GM19043 (cell line): ENCODE results near the gene FMNL2.
A peak's percentile ranks its signal among the peaks of the same experiment; 100 is the strongest.

Experiments
- ATAC-seq: cut with Tn5 transposase; IDR thresholded peaks from one replicate; pipeline ENCODE4 v1.9.1; 2021; ENCODE audit warnings: low read depth; ENCODE audit not compliant: unreplicated experiment

Gene FMNL2

DNA sequence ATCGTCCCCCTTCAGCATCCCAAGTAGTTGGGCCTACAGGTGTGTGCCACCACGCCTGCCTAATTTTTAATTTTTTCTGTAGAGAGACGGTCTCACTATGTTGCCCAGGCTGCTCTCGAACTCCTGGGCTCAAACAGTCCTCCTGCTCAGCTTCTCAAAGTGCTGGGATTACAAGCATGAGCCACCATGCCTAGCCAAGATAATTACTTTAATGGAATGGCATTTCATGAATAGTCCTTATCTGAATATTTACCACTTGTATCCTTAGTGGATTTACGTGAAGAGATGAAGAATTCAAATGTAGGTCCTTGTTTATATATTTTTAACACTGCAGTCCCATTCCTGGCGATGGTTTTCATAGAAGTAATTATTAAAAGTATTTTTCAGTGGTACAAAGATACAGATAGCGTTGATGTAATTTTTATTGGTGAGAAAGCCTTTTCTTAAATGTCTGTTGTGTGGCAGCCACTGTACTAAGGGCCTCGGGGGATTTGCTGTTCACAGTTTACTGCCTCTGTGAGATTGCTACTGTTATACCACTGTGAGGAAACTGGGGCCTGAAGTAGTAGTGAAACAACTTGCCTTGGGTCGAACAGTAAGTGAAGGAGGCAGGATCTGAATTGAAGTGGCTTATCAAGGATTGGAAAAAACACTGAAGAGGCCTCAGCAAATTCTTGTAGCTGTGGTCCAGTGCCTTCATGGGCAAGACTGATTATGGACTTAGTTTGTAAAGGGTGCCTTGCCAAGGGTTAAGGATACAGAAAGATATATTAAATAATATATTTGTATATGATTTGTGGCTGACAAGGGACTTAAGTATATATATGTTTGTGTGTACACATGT lies 231.1 kb downstream of the FMNL2 start:
- ATAC-seq, result peak; percentile 68

DNA sequence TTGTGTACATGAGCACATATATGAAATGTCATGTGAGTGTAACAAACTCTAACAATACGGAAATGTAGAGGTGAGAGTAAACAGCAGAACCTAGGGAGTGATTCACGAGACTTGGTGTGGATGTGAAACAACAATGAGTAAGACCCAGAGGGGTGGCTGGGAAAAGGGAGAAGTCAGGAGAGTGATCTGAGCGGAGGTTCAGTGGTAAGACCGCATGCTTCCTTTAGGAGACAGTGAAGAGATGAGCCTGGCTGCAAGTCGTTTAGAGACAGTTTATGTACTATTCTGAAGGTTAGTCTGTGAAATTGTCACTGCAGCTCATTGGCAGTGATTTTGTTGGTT lies 231.7 kb downstream of the FMNL2 start:
- ATAC-seq, result no peak

DNA sequence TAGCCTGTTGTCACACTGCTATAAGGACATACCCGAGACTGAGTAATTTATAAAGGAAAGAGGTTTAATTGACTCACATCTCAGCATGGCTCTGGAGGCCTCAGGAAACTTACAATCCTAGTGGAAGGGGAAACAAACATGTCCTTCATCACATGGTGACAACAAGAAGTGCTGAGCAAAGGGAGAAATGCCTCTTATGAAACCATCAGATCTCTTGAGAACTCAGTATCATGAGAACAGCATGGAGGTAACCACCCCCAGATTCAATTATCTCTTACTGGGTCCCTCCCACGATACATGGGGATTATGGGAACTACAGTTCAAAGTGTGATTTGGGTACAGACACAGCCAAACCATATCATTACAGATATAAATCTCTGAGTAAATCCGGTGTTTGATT lies 233.6 kb downstream of the FMNL2 start:
- ATAC-seq, result no peak

DNA sequence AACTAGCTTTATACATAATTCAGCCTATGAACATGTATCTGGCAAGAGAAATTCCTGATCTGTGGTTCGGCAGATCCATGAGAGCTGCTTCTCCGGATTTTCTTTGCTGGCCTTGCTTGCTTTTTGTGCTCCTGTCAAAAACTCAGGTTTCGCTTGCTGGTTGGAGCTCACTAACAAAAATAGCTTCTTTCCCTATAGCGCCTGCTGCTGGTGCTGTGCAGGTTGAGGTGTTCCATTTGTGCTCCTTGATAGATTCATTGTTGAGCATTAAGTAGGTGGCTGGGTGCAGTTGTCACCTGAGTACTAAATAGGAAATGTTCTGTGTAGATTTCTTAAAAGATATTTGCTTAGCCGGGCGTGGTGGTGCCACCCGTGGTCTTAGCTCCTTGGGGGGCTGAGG lies 234.2 kb downstream of the FMNL2 start:
- no peak for ATAC-seq

DNA sequence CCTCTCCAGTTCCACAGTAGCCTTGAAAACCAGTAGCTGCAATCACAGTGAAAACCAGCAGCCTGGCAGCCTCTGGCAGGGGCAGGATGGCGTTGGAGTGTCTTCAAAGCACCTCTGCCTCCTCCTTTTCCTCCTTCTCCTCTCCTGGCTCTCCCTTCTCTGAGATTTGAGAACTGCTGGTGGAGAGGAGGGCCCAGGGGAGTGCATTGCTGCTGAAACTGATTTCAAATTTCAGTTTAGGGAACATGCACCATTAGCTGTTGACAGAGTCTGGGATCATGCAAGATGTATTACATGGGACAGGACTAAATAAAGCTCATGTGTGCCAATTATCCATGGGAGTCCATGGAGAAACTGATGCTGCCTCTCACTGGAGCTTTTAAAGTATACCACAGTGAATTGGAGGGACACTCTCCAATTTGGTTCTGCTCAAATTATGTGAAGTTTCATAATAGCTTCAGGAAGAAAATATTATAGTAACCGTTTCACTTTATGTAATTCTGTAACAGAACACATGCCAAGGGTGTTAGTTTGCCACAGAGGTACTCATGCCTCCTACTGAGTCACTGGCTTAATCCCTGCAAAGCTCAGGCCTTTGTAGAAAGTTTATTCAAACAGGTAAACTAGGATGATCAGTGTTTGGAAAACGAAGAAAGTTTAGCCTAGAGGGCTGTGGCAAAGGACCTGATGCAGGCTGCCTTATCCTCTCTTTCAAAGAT lies 236.2 kb downstream of the FMNL2 start:
- ATAC-seq, result no peak

DNA sequence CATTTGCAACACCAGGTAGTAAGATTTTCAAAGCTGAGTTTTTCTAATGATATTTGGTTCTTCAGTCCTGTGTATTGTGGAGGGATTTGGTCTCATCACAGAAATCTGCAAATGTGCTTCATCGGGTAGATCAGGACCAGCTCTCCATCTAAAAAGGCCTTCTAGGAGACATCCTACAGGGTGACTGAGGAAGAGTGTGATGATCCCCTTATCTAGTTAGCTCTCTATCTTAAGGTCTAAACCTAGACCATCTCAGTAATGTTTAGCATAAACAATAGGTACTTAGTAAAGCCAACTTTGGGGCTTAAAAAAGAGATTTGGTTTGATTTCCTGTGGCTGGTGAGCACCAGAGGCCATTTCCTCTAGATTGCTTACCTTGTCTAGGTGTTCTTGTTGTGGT lies 237.1 kb downstream of the FMNL2 start:
- no peak for ATAC-seq

DNA sequence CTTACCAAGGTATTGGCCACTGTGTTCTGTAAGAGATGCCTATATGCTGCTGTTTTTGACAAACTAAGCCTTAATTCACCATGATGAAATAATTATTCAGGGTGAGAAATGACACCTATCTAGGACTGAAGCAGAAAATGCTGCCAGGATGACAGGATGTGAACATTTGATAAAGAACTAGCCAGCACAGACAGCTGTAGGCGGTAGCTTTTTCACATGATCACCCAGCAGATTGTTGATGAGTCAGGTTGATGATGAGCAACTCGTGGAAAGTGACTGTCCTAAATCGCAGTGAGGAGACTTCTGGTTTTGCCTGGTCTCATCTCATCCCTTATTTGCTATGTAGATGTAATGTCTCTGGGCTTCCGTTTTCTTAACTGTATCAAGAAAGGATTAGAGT lies 238.2 kb downstream of the FMNL2 start:
- ATAC-seq, result peak; percentile 60

- no peak for ATAC-seq
Observed at GRCh38 chr2:152577579-152577978, 242.6 kb downstream of the FMNL2 start.

GRCh38 chr2:152578573-152578972 lies 243.6 kb downstream of the FMNL2 start:
- no peak for ATAC-seq

GRCh38 chr2:152580714-152581113 lies 245.7 kb downstream of the FMNL2 start:
- no peak for ATAC-seq

DNA sequence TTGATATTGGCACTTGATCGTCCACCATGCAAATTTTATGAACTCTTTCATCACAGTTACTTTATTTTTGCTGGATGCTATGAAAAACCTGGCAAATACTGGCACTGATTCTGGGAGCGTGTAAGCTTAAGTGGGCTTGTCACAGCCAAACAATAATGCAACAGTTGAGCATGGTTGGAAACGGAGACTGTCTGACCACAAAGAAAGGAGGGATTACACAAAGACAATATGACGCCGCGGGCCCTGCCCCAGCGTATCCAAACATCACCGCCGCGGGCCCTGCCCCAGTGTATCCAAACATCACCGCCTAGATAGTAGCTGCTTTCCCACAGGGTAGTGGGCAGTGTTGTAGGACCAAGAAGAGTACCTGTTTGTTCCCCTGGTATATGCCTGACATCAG lies 246.4 kb downstream of the FMNL2 start:
- no peak for ATAC-seq

DNA sequence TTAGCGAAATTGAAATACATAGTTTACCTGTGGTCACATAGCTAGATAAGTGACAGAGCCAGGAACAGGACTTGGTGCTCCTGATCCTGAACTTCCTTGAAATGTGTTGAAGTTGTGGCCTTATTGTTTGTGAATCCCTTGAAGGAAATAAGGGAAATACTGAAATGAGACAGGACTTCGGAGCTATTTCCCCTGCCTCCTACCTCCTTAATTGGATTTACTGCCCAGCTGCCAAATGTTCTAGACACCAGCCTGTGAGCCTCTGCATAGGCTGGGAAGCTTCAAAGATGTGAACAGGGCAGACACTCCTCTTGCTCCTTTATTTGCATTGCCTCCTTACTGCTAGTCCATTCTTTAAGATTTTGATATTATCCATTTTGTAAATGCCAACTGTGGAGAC lies 247.1 kb downstream of the FMNL2 start:
- ATAC-seq, result no peak

DNA sequence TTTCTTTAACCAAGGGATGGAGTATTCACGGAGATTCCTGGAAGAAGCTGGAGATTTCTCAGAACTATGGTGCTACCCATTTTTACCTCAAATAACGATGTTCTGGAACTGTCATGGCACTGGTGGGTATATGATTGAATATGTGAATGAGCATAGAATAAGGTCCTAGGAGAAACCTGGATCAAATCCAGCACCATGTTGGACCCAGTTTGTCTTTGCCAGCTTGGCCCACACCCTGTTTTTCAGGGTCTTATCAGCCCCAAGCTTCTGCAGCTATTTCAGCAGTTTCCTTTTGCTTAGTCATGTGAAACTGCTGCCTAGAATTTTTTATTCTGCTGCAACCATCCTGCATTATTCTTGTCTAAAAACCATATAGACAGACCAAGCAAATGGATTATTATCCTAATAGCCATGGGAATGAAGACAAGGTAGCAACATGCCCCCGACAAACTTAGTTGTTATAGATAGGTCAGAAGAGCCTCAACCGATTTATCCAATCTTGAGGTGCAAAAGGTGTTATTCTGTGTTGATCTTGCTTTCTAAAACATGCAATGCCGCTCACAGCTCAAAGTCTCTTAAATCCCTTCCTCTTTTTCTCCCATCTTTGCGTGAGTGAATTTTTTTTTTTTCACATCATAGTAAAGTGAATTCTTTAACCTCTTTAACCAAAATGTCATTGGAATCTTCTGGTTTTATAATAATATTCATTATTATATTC lies 248.7 kb downstream of the FMNL2 start:
- no peak for ATAC-seq

GRCh38 chr2:152584301-152584700 lies 249.3 kb downstream of the FMNL2 start:
- no peak for ATAC-seq

- ATAC-seq, result no peak
Observed at GRCh38 chr2:152585830-152586484, 251.0 kb downstream of the FMNL2 start.

DNA sequence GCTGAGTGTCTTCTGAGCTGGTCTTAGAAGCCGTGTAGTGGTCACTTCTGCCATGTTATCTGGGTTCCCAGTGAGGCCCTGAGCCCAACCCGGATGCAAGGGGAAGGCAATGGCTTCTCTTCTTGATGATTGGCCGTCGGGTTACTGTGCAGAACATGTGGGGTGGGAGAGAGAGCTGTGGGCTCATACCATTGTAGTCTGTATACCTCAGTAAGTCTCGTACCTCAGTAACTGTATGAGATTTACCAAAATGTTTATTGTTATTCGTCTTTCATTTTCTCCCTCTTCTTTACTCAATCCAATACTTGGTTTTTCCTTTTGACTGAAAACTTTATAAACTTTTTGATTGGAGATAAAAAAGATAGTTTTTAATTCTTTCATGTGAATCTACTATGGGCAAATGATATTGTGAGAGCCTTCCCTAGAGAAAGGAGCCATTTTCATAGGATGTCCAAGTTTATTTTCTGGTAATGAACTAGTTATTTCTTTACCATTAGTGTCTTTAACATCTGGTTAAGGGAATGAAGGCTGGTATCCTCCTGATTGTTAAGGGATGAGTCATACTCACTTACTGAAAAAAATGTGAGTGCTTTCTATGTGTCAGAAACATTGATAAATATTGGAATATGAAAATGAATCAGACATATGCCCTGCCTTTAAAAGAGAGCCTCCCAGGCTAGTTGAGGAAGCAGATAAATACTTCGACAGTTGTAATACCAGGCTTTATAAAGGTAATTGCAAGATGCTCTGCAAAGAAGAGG lies 252.4 kb downstream of the FMNL2 start:
- ATAC-seq, result no peak

DNA sequence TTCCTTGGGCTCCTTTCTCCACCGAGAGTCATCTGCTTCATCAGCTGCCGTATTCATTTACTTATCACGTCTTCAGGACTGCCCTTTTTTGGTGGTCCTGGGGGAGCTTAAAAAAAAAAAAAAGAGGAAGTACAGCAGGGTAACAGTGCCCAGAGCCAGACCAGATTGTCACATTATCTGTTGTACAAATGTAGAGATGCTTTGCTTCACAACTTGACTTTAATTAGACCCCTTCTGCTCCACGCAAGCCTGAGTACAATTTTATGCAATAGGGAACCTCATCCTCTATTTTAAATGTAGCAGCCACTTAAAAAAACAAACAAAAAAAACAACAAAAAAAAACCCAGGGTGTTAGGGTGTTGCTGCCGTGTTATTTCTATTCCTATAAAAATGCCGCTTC lies 254.0 kb downstream of the FMNL2 start:
- ATAC-seq, result no peak

- ATAC-seq, result no peak
Observed at GRCh38 chr2:152594022-152594766, 259.2 kb downstream of the FMNL2 start.

GRCh38 chr2:152594792-152595191 lies 259.8 kb downstream of the FMNL2 start:
- ATAC-seq, result no peak
